Sigmoid colon (tissue), 7 donors: ENCODE data around the gene ZNF76. TPM values are rescaled to one million over a fixed set of nuclear protein-coding genes. Genes with fewer than 3 reads are reported as not detected.
"Not testable (repeated sequence)": the region's sequence is repeated elsewhere in the genome, so short reads cannot be mapped to it uniquely, and the experiment has no call there.

ENCODE experiments used
- DNase-seq: peaks from one replicate; pipeline ENCODE4 v3.0.0-alpha.2; 2019
- H3K27ac ChIP-seq, 4 donors: fragments of 200-600 bp; sonication (generic); one replicate each; pipeline ENCODE4 v1.5.1; 2016 to 2019; ENCODE audit warnings: mild to moderate bottlenecking in 1 of 4
- H3K27me3 ChIP-seq, 3 donors: fragments of 200-600 bp; sonication (generic); one replicate each; pipeline ENCODE4 v1.5.1; 2019; ENCODE audit warnings: mild to moderate bottlenecking in 1 of 3
- H3K36me3 ChIP-seq, 4 donors: fragments of 200-600 bp; sonication (generic); one replicate each; pipeline ENCODE4 v1.5.1; 2016 to 2019
- H3K4me1 ChIP-seq, 4 donors: fragments of 200-600 bp; sonication (generic); one replicate each; pipeline ENCODE4 v1.5.1; 2017 to 2019
- H3K4me3 ChIP-seq, 4 donors: fragments of 200-600 bp; sonication (generic); one replicate each; pipeline ENCODE4 v1.5.1; 2017 to 2019; ENCODE audit warnings: mild to moderate bottlenecking in 2 of 4, moderate library complexity in 1 of 4
- H3K9me3 ChIP-seq, 4 donors: fragments of 200-600 bp in 3 of 4; sonication (generic) in 3 of 4; one replicate each; pipeline versions ENCODE4 v1.5.1 to v1.6.1; 2013 to 2019
- CTCF ChIP-seq, 4 experiments: fragments of 450-650 bp in 3 of 4; fragments of 200-600 bp in 1 of 4; IDR thresholded peaks; one replicate each; pipeline ENCODE4 v1.5.1; 2016 to 2019; ENCODE audit warnings: antibody characterized with exemption in 4 of 4, mild to moderate bottlenecking in 3 of 4, moderate library complexity in 2 of 4
- EP300 ChIP-seq, 4 donors: sonication (generic); formaldehyde crosslinking; IDR thresholded peaks; one replicate each; pipeline ENCODE4 v1.6.1; 2017; ENCODE audit warnings: antibody characterized with exemption in 4 of 4
- POLR2A ChIP-seq, 2 donors: fragments of 450-650 bp; IDR thresholded peaks; one replicate each; pipeline ENCODE4 v1.6.1; 2016; ENCODE audit warnings: antibody characterized with exemption in 2 of 2, mild to moderate bottlenecking in 2 of 2, moderate library complexity in 2 of 2
- POLR2AphosphoS5 ChIP-seq, 4 donors: sonication (generic); formaldehyde crosslinking; IDR thresholded peaks; one replicate each; pipeline ENCODE4 v1.6.1; 2017; ENCODE audit warnings: antibody characterized with exemption in 4 of 4
- WGBS, 2 donors: extraction: QIAGEN DNeasy Blood & Tissue Kit; methylation state at CpG; one replicate each; pipeline ENCODE4 v1.1.7; 2013; 5-methylcytosine and 5-hydroxymethylcytosine counted together
- intact Hi-C: fragments of 100-400 bp; cut with DNase I; formaldehyde crosslinking; loops from one replicate; pipeline ENCODE4 v1.15.1; 2023
- polyA plus RNA-seq, 3 donors: library from polyadenylated mRNA; stranded (reverse); fragments of 200-250 nt; gene quantifications; one replicate each; pipeline ENCODE4 v1.2.3, GENCODE V29; 2013
- total RNA-seq, 4 donors: library from RNA; depleted of rRNA; stranded (reverse); fragments of >200 nt; gene quantifications; one replicate each; pipeline ENCODE4 v1.1.0, GENCODE V29; 2016
- donor health status: healthy with polysubstance abuse.
- donor health status: Bipolar disorder and iron deficiency.
- donor health status: healthy.

Gene ZNF76
- total and polyA plus RNA-seq, 7 donors: 14.3 to 59.8 (median 29.3) TPM

GRCh38 chr6:35299674-35300073 lies 40.1 kb downstream of the ZNF76 start:
- TF ChIP-seq EP300 (IDR thresholded peaks at IDR 0.05) (no peak), POLR2A (IDR thresholded peaks at IDR 0.05) (no peak), CTCF (IDR thresholded peaks at IDR 0.05) (no peak), POLR2AphosphoS5 (IDR thresholded peaks at IDR 0.05) (no peak)
- WGBS, 2 donors: 43 to 65% methylated on average over 4 of the region's 4 CpGs
- Histone ChIP-seq H3K27me3 (no peaks in the 10 kb centered on the region), H3K4me3 (no peak overlapping the region), H3K4me1 (peaks cover 0 to 14% (median 13%) of the 10 kb centered on the region in 4 donors), H3K36me3 (peaks cover 0 to 17% (median 5%) of the 10 kb centered on the region in 4 donors), H3K27ac (no peak overlapping the region), H3K9me3 (no peaks in the 10 kb centered on the region)
- intact Hi-C loops: loop anchor here (5.0 kb wide), 1 partner anchor 43 kb away; the partner anchor contains the start of gene PPARD
- peak; percentile 68 for DNase-seq

DNA sequence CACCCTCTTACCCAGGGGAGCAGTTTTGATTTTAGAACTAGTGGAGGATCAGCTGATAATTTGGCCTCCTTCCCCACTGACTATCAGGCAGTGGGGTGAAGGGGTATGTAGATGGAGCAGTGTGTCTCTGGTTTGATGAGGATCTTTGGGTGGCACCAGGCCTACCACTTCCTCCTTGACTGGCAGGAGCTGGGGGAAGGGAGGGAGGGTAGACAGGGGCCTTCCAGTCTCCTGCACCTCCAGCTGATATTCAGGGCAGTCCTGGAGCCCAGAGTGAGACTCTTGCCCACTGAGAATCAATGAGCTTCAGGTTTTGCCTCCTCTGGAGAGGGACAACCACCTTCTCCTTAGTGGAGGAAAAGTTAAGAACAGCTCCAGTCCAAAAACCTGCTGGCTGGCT lies 41.3 kb downstream of the ZNF76 start:
- peaks cover 0 to 14% (median 13%) of the 10 kb centered on the region in 4 donors for H3K4me1 ChIP-seq
- H3K27me3 ChIP-seq: no peaks in the 10 kb centered on the region
- TF ChIP-seq CTCF (IDR thresholded peaks at IDR 0.05): no peak
- no peak for TF ChIP-seq EP300 (IDR thresholded peaks at IDR 0.05)
- no peak for TF ChIP-seq POLR2A (IDR thresholded peaks at IDR 0.05)
- TF ChIP-seq POLR2AphosphoS5 (IDR thresholded peaks at IDR 0.05): no peak
- DNase-seq: peak; percentile 61
- H3K4me3 ChIP-seq: no peak overlapping the region
- peaks cover 0 to 5% (median 0%) of the 10 kb centered on the region in 4 donors for H3K36me3 ChIP-seq
- H3K9me3 ChIP-seq: no peaks in the 10 kb centered on the region
- intact Hi-C loops: no loop called here
- H3K27ac ChIP-seq: no peak overlapping the region

GRCh38 chr6:35302604-35303241 lies 43.2 kb downstream of the ZNF76 start:
- H3K9me3 ChIP-seq: no peaks in the 10 kb centered on the region
- TF ChIP-seq POLR2AphosphoS5 (IDR thresholded peaks at IDR 0.05) (no peak), POLR2A (IDR thresholded peaks at IDR 0.05) (no peak), EP300 (IDR thresholded peaks at IDR 0.05) (no peak), CTCF (IDR thresholded peaks at IDR 0.05) (no peak)
- H3K36me3 ChIP-seq: no peaks in the 10 kb centered on the region
- H3K27me3 ChIP-seq: no peaks in the 10 kb centered on the region
- intact Hi-C loops: no loop called here
- DNase-seq: peak; percentile 61
- no peak overlapping the region for H3K4me3 ChIP-seq
- no peak overlapping the region for H3K27ac ChIP-seq
- peaks cover 0 to 6% (median 6%) of the 10 kb centered on the region in 4 donors for H3K4me1 ChIP-seq
- 11 to 18% methylated on average over 6 of the region's 6 CpGs for WGBS, 2 donors

GRCh38 chr6:35304299-35304698 lies 44.8 kb downstream of the ZNF76 start:
- Histone ChIP-seq H3K36me3 (no peaks in the 10 kb centered on the region), H3K27ac (no peak overlapping the region), H3K27me3 (no peaks in the 10 kb centered on the region), H3K4me3 (no peak overlapping the region), H3K9me3 (no peaks in the 10 kb centered on the region), H3K4me1 (no peaks in the 10 kb centered on the region)
- no peak for TF ChIP-seq EP300 (IDR thresholded peaks at IDR 0.05)
- no peak for TF ChIP-seq CTCF (IDR thresholded peaks at IDR 0.05)
- no peak for TF ChIP-seq POLR2AphosphoS5 (IDR thresholded peaks at IDR 0.05)
- no peak for TF ChIP-seq POLR2A (IDR thresholded peaks at IDR 0.05)
- peak; percentile 17 for DNase-seq
- WGBS, 2 donors: 85 to 91% methylated on average over 1 of the region's 1 CpG
- intact Hi-C loops: no loop called here

DNA sequence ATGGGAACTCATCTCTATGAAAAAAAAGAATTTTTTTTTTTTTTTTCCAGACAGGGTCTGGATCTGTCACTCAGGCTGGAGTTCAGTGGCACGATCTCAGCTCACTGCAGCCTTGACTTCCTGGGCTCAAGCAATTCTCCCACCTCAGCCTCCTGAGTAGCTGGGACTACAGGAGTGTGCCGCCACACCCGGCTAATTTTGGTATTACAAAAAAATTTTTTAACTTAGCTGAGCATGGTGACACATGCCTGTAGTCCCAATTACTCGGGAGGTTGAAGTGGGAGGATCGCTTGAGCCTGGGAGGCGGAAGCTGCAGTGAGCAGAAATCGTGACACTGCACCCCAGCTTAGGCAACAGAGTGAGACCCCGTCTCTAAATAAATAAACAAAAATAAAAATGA lies 45.6 kb downstream of the ZNF76 start:
- peak; percentile 19 for DNase-seq
- Histone ChIP-seq H3K4me1 (no peaks in the 10 kb centered on the region), H3K36me3 (no peaks in the 10 kb centered on the region), H3K27me3 (no peaks in the 10 kb centered on the region), H3K27ac (no peak overlapping the region), H3K9me3 (no peaks in the 10 kb centered on the region), H3K4me3 (no peak overlapping the region)
- WGBS, 2 donors: 90 to 91% methylated on average over 8 of the region's 8 CpGs
- no peak for TF ChIP-seq POLR2AphosphoS5 (IDR thresholded peaks at IDR 0.05)
- TF ChIP-seq CTCF (IDR thresholded peaks at IDR 0.05): no peak
- TF ChIP-seq EP300 (IDR thresholded peaks at IDR 0.05): no peak
- TF ChIP-seq POLR2A (IDR thresholded peaks at IDR 0.05): no peak
- intact Hi-C loops: no loop called here

DNA sequence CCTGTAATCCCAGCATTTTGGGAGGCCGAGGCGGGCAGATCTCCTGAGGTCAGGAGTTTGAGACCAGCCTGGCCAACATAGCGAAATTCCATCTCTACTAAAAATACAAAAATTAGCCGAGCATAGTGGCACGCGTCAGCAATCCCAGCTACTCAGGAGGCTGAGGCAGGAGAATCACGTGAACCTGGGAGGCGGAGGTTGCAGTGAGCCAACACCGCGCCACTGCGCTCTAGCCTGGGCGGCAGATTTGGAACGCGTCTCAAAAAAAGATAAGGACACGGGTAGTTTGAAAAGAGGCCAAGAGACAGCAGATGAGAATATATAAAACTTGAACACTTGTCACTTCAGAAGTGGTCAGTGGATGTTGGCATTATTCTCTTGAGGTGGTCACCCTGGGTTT lies 47.6 kb downstream of the ZNF76 start:
- DNase-seq, H3K27ac ChIP-seq, H3K9me3 ChIP-seq, H3K36me3 ChIP-seq, H3K4me3 ChIP-seq, H3K4me1 ChIP-seq, intact Hi-C loops, H3K27me3 ChIP-seq: not testable (repeated sequence)
- 95% methylated on average over 15 of the region's 15 CpGs for WGBS, 2 donors

DNA sequence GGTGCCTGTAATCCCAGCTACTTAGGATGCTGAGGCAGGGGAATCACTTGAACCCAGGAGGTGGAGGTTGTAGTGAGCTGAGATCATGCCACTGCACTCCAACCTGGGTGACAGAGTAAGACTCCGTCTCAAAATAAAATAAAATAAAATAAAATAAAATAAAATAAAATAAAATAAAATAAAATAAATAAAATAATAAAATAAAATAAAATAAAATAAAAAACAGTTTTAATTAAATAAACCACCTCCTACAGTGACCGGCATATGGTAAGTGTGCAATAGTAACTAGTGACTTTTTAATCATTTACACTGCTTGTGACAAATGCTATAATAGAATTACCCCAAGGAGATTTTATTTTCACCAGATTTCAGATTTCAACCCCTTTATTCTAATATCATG lies 49.0 kb downstream of the ZNF76 start:
- intact Hi-C loops, H3K9me3 ChIP-seq, H3K4me1 ChIP-seq, DNase-seq, H3K27me3 ChIP-seq, H3K4me3 ChIP-seq, H3K27ac ChIP-seq, H3K36me3 ChIP-seq: not testable (repeated sequence)
- 94 to 97% methylated on average over 2 of the region's 2 CpGs for WGBS, 2 donors
